Effector CD4-positive, alpha-beta T cell (primary cell): ENCODE data around the gene PRKCB.
"Not testable (repeated sequence)": the region's sequence is repeated elsewhere in the genome, so short reads cannot be mapped to it uniquely, and the experiment has no call there.

Experiments used
- DNase-seq: peaks from one replicate; pipeline ENCODE4 v3.0.0-alpha.2; 2020

The PRKCB gene

GRCh38 chr16:24009955-24010354 lies 174.2 kb downstream of the PRKCB start:
- DNase-seq, result no peak

- peak; percentile 81 for DNase-seq
Measured at GRCh38 chr16:24010440-24011089, 174.8 kb downstream of the PRKCB start.

- no peak for DNase-seq
Measured at GRCh38 chr16:24011237-24011636, 175.5 kb downstream of the PRKCB start.

- no peak for DNase-seq
Measured at GRCh38 chr16:24013054-24013636, 177.4 kb downstream of the PRKCB start.

- DNase-seq, result peak; percentile 29
Measured at GRCh38 chr16:24013864-24014645, 178.3 kb downstream of the PRKCB start.

- DNase-seq, result not testable (repeated sequence)
Measured at GRCh38 chr16:24014955-24015354, 179.2 kb downstream of the PRKCB start.

- DNase-seq, result no peak
Measured at GRCh38 chr16:24015923-24016322, 180.1 kb downstream of the PRKCB start.

GRCh38 chr16:24018485-24018884 lies 182.7 kb downstream of the PRKCB start:
- DNase-seq, result no peak

- no peak for DNase-seq
Measured at GRCh38 chr16:24022797-24023196, 187.0 kb downstream of the PRKCB start.

- no peak for DNase-seq
Measured at GRCh38 chr16:24023621-24024020, 187.8 kb downstream of the PRKCB start.

- no peak for DNase-seq
Measured at GRCh38 chr16:24024971-24025370, 189.2 kb downstream of the PRKCB start.

GRCh38 chr16:24027466-24027865 lies 191.7 kb downstream of the PRKCB start:
- no peak for DNase-seq

GRCh38 chr16:24029841-24030240 lies 194.1 kb downstream of the PRKCB start:
- not testable (repeated sequence) for DNase-seq

GRCh38 chr16:24035127-24035842 lies 199.5 kb downstream of the PRKCB start:
- peak; percentile 41 for DNase-seq

GRCh38 chr16:24036038-24036543 lies 200.3 kb downstream of the PRKCB start:
- no peak for DNase-seq

GRCh38 chr16:24036614-24037013 lies 200.8 kb downstream of the PRKCB start:
- peak; percentile 22 for DNase-seq

- DNase-seq, result no peak
Measured at GRCh38 chr16:24037335-24037734, 201.6 kb downstream of the PRKCB start.

- peak; percentile 71 for DNase-seq
Measured at GRCh38 chr16:24041834-24042631, 206.2 kb downstream of the PRKCB start.

GRCh38 chr16:24044467-24044866 lies 208.7 kb downstream of the PRKCB start:
- no peak for DNase-seq

GRCh38 chr16:24045641-24046040 lies 209.9 kb downstream of the PRKCB start:
- DNase-seq, result no peak

GRCh38 chr16:24046442-24046841 lies 210.7 kb downstream of the PRKCB start:
- DNase-seq, result no peak

- no peak for DNase-seq
Measured at GRCh38 chr16:24049113-24049512, 213.3 kb downstream of the PRKCB start.
